ENCODE data around the gene CPOX.

CPOX gene

DNA sequence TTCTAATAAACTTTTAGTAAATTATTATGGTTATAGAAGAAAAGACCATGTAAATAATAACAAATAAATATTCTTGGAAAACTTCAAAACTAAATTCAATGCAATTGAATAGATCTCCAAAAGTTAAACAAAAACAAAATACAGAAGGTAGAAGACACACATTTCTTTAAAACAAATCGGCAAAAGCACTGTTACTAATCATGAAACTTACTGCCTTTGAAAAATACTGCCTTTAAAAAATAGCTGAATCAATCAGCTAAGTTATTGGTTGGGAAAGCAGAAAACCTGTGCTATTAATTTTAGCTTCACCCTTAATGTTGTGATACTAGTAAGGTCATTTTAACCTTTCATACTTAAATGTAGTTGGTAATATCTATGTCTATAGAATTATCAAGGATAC is 58.7 kb downstream of the CPOX start:
- TF ChIP-seq, protein P1, sequence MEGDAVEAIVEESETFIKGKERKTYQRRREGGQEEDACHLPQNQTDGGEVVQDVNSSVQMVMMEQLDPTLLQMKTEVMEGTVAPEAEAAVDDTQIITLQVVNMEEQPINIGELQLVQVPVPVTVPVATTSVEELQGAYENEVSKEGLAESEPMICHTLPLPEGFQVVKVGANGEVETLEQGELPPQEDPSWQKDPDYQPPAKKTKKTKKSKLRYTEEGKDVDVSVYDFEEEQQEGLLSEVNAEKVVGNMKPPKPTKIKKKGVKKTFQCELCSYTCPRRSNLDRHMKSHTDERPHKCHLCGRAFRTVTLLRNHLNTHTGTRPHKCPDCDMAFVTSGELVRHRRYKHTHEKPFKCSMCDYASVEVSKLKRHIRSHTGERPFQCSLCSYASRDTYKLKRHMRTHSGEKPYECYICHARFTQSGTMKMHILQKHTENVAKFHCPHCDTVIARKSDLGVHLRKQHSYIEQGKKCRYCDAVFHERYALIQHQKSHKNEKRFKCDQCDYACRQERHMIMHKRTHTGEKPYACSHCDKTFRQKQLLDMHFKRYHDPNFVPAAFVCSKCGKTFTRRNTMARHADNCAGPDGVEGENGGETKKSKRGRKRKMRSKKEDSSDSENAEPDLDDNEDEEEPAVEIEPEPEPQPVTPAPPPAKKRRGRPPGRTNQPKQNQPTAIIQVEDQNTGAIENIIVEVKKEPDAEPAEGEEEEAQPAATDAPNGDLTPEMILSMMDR (IDR thresholded peaks at IDR 0.05): no peak

DNA sequence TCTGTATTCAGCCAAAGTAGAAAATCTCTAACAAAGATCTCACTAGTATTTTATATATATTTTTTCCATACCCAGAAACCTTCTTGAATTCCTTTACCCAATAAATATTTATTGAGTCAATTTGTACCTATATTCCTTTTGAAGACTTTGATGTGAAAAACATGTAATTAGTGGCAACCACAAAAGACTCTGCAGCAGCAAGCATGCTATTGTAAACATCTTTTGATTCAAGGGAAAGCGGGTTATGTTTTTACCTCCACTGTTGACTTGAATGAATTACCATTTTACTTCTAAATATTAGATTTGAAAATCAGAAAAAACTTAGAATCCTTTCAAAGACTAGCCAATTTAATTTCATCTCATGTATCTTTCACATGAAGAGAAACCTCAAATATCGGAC is 59.2 kb downstream of the CPOX start:
- TF ChIP-seq, protein P1 (IDR thresholded peaks at IDR 0.05): no peak

DNA sequence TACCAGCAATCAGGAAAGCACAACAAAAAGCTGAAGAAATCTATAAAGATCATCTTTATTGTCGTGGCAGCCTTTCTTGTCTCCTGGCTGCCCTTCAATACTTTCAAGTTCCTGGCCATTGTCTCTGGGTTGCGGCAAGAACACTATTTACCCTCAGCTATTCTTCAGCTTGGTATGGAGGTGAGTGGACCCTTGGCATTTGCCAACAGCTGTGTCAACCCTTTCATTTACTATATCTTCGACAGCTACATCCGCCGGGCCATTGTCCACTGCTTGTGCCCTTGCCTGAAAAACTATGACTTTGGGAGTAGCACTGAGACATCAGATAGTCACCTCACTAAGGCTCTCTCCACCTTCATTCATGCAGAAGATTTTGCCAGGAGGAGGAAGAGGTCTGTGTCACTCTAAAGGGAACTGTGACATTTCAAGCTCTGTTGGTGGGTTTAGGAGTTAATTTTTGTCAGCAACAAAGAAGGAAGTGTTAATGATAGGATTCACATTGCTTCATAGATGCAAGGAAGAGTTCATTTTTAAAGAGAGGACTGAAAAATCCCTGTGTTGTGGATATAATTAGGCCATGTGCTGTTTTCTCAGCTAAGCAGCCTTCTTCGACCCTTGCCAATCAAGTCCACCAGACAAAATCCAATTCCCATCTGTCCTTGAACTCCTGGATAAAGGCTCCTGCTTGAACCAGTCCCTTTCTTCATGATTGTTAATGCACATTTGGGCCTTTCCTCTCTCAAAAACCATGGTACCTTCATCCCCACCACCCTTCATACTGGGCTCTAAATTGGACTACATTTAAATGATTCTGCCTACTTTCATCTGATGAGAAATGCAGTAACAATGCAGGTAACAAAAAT is 60.5 kb downstream of the CPOX start:
- TF ChIP-seq, protein P1 (IDR thresholded peaks at IDR 0.05): no peak

DNA sequence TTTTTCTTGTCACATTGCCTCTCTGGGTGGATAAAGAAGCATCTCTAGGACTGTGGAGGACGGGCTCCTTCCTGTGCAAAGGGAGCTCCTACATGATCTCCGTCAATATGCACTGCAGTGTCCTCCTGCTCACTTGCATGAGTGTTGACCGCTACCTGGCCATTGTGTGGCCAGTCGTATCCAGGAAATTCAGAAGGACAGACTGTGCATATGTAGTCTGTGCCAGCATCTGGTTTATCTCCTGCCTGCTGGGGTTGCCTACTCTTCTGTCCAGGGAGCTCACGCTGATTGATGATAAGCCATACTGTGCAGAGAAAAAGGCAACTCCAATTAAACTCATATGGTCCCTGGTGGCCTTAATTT is 61.2 kb downstream of the CPOX start:
- TF ChIP-seq, protein P1 (IDR thresholded peaks at IDR 0.05): no peak

DNA sequence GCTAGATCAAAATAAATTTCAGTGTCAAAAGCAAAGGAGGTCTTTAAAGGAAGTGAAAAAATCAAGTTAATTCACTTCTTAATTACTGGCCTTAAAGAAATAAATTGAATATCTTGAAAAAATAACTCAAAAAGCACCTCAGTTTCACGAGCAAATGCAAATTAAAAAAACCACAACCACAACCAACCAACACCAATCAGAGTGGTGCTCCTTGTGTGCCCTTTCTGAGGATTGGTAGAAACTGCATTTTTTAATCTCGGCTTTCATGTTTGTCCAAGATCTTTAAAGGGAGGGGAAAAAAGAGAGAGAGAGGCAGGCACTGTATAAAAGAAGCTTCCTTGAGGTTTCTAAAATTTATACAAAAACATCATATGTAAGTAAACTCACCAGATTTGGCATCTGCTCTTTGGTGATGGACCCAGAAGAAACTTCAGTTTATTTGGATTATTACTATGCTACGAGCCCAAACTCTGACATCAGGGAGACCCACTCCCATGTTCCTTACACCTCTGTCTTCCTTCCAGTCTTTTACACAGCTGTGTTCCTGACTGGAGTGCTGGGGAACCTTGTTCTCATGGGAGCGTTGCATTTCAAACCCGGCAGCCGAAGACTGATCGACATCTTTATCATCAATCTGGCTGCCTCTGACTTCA is 61.7 kb downstream of the CPOX start, which contains the start of gene GPR15:
TSS of gene GPR15 (plus strand) at position 357 of the 653 bp plus-strand sequence. CDS start at position 413, 56 bp downstream.
- TF ChIP-seq, protein P1 (IDR thresholded peaks at IDR 0.05): no peak

DNA sequence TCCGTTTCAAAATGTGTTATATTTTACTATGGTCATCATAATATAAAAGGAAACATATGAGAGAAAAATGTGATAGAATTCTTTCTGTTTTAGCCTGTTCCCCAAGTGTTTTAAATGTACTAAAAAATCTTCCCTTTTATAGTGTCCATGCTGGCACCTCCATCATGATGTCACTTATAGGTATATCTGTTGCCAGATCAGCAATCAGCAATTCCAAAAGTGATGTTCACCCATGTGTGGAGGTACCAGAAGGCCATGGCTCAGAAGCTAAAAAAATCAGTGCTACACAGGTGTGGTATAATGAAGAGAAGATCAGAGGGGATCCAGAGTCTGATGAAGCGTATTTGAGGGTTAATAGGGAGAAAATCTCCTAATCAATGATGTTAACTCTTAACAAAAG is 62.7 kb downstream of the CPOX start:
- TF ChIP-seq, protein P1 (IDR thresholded peaks at IDR 0.05): no peak

DNA sequence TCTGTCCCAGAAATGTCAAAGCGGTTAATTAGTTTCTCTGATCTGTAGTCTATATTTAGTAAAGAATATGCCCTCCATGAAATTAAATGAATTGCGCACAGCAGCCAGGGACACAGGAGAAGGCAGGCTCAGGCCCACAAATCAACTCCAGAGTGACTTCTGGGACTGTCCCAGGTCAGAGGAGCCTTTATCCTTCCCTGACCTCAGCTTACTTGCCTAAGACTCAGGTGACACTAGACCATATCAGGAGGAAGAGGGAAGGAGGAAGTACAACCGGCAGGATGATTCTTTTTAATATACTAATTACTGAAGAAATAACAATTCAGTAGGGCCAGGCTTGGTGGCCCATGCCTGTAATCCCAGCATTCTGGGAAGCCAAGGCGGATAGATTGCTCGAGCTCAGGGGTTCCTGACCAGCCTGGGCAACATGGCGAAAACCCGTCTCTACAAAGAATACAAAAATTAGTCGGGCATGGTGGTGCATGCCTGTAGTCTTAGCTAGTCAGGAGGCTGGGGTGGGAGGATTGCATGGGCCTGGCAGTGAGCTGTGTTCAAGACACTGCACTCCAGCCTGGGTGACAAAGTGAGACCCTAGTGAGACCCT is 63.5 kb downstream of the CPOX start:
- TF ChIP-seq, protein P1 (IDR thresholded peaks at IDR 0.05): no peak
